SK-N-SH treated with all-trans-retinoic acid at 6 μM for 48 hours (cell line): Measurements from ENCODE around the gene CSRNP3.

ENCODE experiments used
- ATAC-seq: fragments of 200-7000 bp; cut with Tn5 transposase; 3 replicates; pipeline ENCODE4 v1.9.1; 2020; ENCODE audit warnings: mild to moderate bottlenecking, moderate library complexity
- ARNTL ChIP-seq: fragments of 450-650 bp; formaldehyde crosslinking; IDR thresholded peaks from 2 replicates; pipeline ENCODE4 v1.5.0; 2020; ENCODE audit warnings: low read depth, mild to moderate bottlenecking, moderate library complexity, borderline replicate concordance
- BACH2 ChIP-seq: fragments of 250-450 bp; sonication (Bioruptor Pico); IDR thresholded peaks from 2 replicates; pipeline ENCODE4 v1.9.0; 2021; ENCODE audit warnings: mild to moderate bottlenecking, borderline replicate concordance
- CREB5 ChIP-seq: fragments of 250-450 bp; sonication (Bioruptor Pico); IDR thresholded peaks from 2 replicates; pipeline ENCODE4 v1.5.1; 2020; ENCODE audit warnings: low read depth, mild to moderate bottlenecking, moderate library complexity
- CSRNP3 ChIP-seq: fragments of 250-450 bp; sonication (Bioruptor Pico); IDR thresholded peaks from 2 replicates; pipeline ENCODE4 v1.5.1; 2021; ENCODE audit warnings: mild to moderate bottlenecking, moderate library complexity
- ESRRG ChIP-seq: fragments of 250-450 bp; sonication (Bioruptor Pico); IDR thresholded peaks from 2 replicates; pipeline ENCODE4 v1.6.1; 2021; ENCODE audit warnings: mild to moderate bottlenecking
- GLIS3 ChIP-seq: fragments of 250-450 bp; sonication (Bioruptor Pico); IDR thresholded peaks from 2 replicates; pipeline ENCODE4 v1.5.0; 2020; ENCODE audit warnings: mild to moderate bottlenecking, moderate library complexity
- ISL1 ChIP-seq: fragments of 250-450 bp; sonication (Bioruptor Pico); IDR thresholded peaks from 2 replicates; pipeline ENCODE4 v2.1.2; 2022; ENCODE audit warnings: mild to moderate bottlenecking, moderate library complexity
- OSR1 ChIP-seq: fragments of 250-450 bp; sonication (Bioruptor Pico); IDR thresholded peaks from 2 replicates; pipeline ENCODE4 v1.8.0; 2022; ENCODE audit warnings: moderate library complexity, mild to moderate bottlenecking, inconsistent platforms
- PATZ1 ChIP-seq: fragments of 250-450 bp; sonication (Bioruptor Pico); IDR thresholded peaks from 2 replicates; pipeline ENCODE4 v1.8.0; 2020; ENCODE audit warnings: mild to moderate bottlenecking, moderate library complexity, borderline replicate concordance
- POU6F1 ChIP-seq: fragments of 250-450 bp; sonication (Bioruptor Pico); IDR thresholded peaks from 2 replicates; pipeline ENCODE4 v1.8.0; 2021; ENCODE audit warnings: low read depth, mild to moderate bottlenecking, moderate library complexity, borderline replicate concordance
- RARB ChIP-seq: fragments of 250-450 bp; sonication (Bioruptor Pico); IDR thresholded peaks from 2 replicates; pipeline ENCODE4 v1.8.0; 2021; ENCODE audit warnings: mild to moderate bottlenecking, moderate library complexity
- SNAI2 ChIP-seq: fragments of 250-450 bp; sonication (Bioruptor Pico); IDR thresholded peaks from 2 replicates; pipeline ENCODE4 v1.5.0; 2020; ENCODE audit warnings: mild to moderate bottlenecking, moderate library complexity
- TCF4 ChIP-seq: fragments of 250-450 bp; sonication (Bioruptor Pico); IDR thresholded peaks from 2 replicates; pipeline ENCODE4 v1.8.0; 2021; ENCODE audit warnings: mild to moderate bottlenecking, moderate library complexity, borderline replicate concordance
- TOX ChIP-seq: fragments of 250-450 bp; sonication (Bioruptor Pico); IDR thresholded peaks from 2 replicates; pipeline ENCODE4 v1.8.0; 2021; ENCODE audit warnings: mild to moderate bottlenecking, moderate library complexity, borderline replicate concordance
- TSHZ2 ChIP-seq: fragments of 250-450 bp; sonication (Bioruptor Pico); IDR thresholded peaks from 2 replicates; pipeline ENCODE4 v1.5.0; 2020; ENCODE audit warnings: mild to moderate bottlenecking, moderate library complexity
- ZFP3 ChIP-seq: fragments of 250-450 bp; sonication (Bioruptor Pico); IDR thresholded peaks from 2 replicates; pipeline ENCODE4 v1.5.0; 2020; ENCODE audit warnings: mild to moderate bottlenecking, moderate library complexity
- ZFP30 ChIP-seq: fragments of 450-650 bp; formaldehyde crosslinking; IDR thresholded peaks from 2 replicates; pipeline ENCODE4 v1.5.0; 2022; ENCODE audit warnings: mild to moderate bottlenecking, moderate library complexity
- ZNF565 ChIP-seq: fragments of 450-650 bp; formaldehyde crosslinking; conservative IDR thresholded peaks from 2 replicates; pipeline ENCODE4 v1.5.0; 2020; ENCODE audit warnings: low read depth, mild to moderate bottlenecking, moderate library complexity
- ZNF70 ChIP-seq: fragments of 450-650 bp; formaldehyde crosslinking; IDR thresholded peaks from 2 replicates; pipeline ENCODE4 v1.5.0; 2020; ENCODE audit warnings: mild to moderate bottlenecking, moderate library complexity
- ZNF8 ChIP-seq: fragments of 450-650 bp; formaldehyde crosslinking; IDR thresholded peaks from 2 replicates; pipeline ENCODE4 v1.5.0; 2020; ENCODE audit warnings: mild to moderate bottlenecking, moderate library complexity

CSRNP3 gene

GRCh38 chr2:165479856-165480255, 10.4 kb downstream of the CSRNP3 start:
- ATAC-seq = no peak
- TF ChIP-seq TCF4 (no peak), ZFP3 (CRISPR knock-in tag) (no peak), GLIS3 (CRISPR knock-in tag) (no peak), ZNF565 (no peak), TOX (no peak), ZNF8 (CRISPR knock-in tag) (no peak), ZNF70 (no peak), ARNTL (CRISPR knock-in tag) (no peak), ZFP30 (CRISPR knock-in tag) (no peak), CREB5 (no peak), TSHZ2 (CRISPR knock-in tag) (no peak), CSRNP3 (no peak)

GRCh38 chr2:165494573-165494972, 25.1 kb downstream of the CSRNP3 start:
- ATAC-seq = no peak
- TF ChIP-seq POU6F1 (CRISPR knock-in tag) (no peak), RARB (CRISPR knock-in tag) (no peak), ZFP3 (CRISPR knock-in tag) (no peak)

- ATAC-seq = no peak
Measured at GRCh38 chr2:165497659-165498317, 28.3 kb downstream of the CSRNP3 start.

More at GRCh38 chr2:165497659-165498317, 28.3 kb downstream of the CSRNP3 start:
- no peak for TF ChIP-seq ISL1 (CRISPR knock-in tag)
- TF ChIP-seq BACH2 (CRISPR knock-in tag) = no peak
- TF ChIP-seq ZNF8 (CRISPR knock-in tag) = no peak
- no peak for TF ChIP-seq PATZ1
- no peak for TF ChIP-seq OSR1 (CRISPR knock-in tag)
- TF ChIP-seq ESRRG (CRISPR knock-in tag) = no peak
- no peak for TF ChIP-seq SNAI2 (CRISPR knock-in tag)
- no peak for TF ChIP-seq ZNF565
- no peak for TF ChIP-seq CSRNP3
- no peak for TF ChIP-seq RARB (CRISPR knock-in tag)
- no peak for TF ChIP-seq TSHZ2 (CRISPR knock-in tag)
- no peak for TF ChIP-seq ARNTL (CRISPR knock-in tag)
- TF ChIP-seq POU6F1 (CRISPR knock-in tag) = no peak
- TF ChIP-seq TOX = no peak
- TF ChIP-seq ZFP30 (CRISPR knock-in tag) = no peak
